GOT3 (cell line): ENCODE data around the gene TUBGCP3.

Experiments used
- DNase-seq: peaks from one replicate; lab custom pipeline; 2025; ENCODE audit warnings: mixed read lengths; lab: John Stamatoyannopoulos, UW

The TUBGCP3 gene

GRCh38 chr13:112616586-112617362, 28.8 kb upstream of the TUBGCP3 start:
- no peak for DNase-seq

GRCh38 chr13:112615391-112615790, 27.4 kb upstream of the TUBGCP3 start:
- DNase-seq, result no peak

- DNase-seq, result no peak
These were observed 26.9 kb upstream of the TUBGCP3 start for GRCh38 chr13:112614835-112615234.

GRCh38 chr13:112608212-112608611, 20.3 kb upstream of the TUBGCP3 start:
- no peak for DNase-seq

GRCh38 chr13:112606109-112607001, 18.4 kb upstream of the TUBGCP3 start:
- peak; percentile 63 for DNase-seq

- no peak for DNase-seq
These were observed 17.6 kb upstream of the TUBGCP3 start for GRCh38 chr13:112605531-112605990.

GRCh38 chr13:112603641-112604225, 15.8 kb upstream of the TUBGCP3 start:
- no peak for DNase-seq

- no peak for DNase-seq
These were observed 14.2 kb upstream of the TUBGCP3 start for GRCh38 chr13:112602189-112602588.

GRCh38 chr13:112601371-112601770, 13.4 kb upstream of the TUBGCP3 start:
- DNase-seq, result no peak

GRCh38 chr13:112596235-112596634, 8.3 kb upstream of the TUBGCP3 start:
- no peak for DNase-seq

GRCh38 chr13:112592647-112593046, 4.7 kb upstream of the TUBGCP3 start:
- DNase-seq, result no peak

GRCh38 chr13:112592181-112592580, 4.2 kb upstream of the TUBGCP3 start:
- DNase-seq, result no peak

GRCh38 chr13:112588490-112589297, 741 bp upstream of the TUBGCP3 start:
- no peak for DNase-seq

GRCh38 chr13:112587212-112587763, 665 bp downstream of the TUBGCP3 start:
- DNase-seq, result peak; percentile 69

GRCh38 chr13:112586334-112586960, 1.5 kb downstream of the TUBGCP3 start:
- no peak for DNase-seq

- DNase-seq, result no peak
These were observed 4.2 kb downstream of the TUBGCP3 start for GRCh38 chr13:112583592-112584277.

- no peak for DNase-seq
These were observed 5.7 kb downstream of the TUBGCP3 start for GRCh38 chr13:112582263-112582662.

- no peak for DNase-seq
These were observed 7.0 kb downstream of the TUBGCP3 start for GRCh38 chr13:112580912-112581311.

- no peak for DNase-seq
These were observed 7.7 kb downstream of the TUBGCP3 start for GRCh38 chr13:112580211-112580610.

- no peak for DNase-seq
These were observed 8.6 kb downstream of the TUBGCP3 start for GRCh38 chr13:112579310-112579843.
